GM19025 (cell line): ENCODE results near the gene PCDHA1.
"Not testable (repeated sequence)": the region's sequence is repeated elsewhere in the genome, so short reads cannot be mapped to it uniquely, and the experiment has no call there.

Experiments used
- ATAC-seq: cut with Tn5 transposase; IDR thresholded peaks from one replicate; pipeline ENCODE4 v1.9.1; 2021; ENCODE audit warnings: mild to moderate bottlenecking, low read depth, moderate library complexity; ENCODE audit not compliant: unreplicated experiment

Gene PCDHA1

DNA sequence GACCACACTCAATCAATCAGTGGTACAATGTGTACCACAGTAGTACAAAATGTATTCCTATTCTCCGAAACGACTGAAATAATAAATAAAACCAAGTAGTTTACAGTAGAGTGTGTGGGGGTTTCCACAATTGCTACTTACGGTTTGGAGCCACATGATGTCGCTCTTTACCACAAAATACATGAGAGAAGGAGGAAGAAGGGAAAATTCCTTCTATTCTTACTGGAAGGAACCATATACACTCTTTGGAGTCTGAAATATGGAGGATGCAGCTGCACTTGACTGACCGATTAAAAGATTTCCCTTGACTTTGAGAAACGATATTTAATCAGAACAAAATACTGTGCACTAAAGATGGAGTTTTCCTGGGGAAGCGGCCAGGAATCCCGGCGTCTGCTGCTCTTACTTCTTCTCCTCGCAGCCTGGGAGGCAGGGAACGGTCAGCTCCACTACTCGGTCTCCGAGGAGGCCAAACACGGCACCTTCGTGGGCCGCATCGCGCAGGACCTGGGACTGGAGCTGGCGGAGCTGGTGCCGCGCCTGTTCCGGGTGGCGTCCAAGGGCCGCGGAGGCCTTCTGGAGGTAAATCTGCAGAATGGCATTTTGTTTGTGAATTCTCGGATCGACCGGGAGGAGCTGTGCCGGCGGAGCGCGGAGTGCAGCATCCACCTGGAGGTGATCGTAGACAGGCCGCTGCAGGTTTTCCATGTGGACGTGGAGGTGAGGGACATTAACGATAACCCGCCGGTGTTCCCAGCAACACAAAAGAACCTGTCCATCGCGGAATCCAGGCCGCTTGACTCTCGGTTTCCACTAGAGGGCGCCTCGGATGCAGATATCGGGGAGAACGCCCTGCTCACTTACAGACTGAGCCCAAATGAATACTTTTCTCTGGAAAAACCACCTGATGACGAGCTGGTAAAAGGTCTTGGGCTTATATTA is 21.2 kb downstream of the PCDHA1 start, which contains the start of gene PCDHA4:
TSS of gene PCDHA4 (plus strand) at position 235 of the 942 bp plus-strand sequence.
- ATAC-seq = no peak

- ATAC-seq = not testable (repeated sequence)
Measured at GRCh38 chr5:140808241-140808888, 22.4 kb downstream of the PCDHA1 start.

DNA sequence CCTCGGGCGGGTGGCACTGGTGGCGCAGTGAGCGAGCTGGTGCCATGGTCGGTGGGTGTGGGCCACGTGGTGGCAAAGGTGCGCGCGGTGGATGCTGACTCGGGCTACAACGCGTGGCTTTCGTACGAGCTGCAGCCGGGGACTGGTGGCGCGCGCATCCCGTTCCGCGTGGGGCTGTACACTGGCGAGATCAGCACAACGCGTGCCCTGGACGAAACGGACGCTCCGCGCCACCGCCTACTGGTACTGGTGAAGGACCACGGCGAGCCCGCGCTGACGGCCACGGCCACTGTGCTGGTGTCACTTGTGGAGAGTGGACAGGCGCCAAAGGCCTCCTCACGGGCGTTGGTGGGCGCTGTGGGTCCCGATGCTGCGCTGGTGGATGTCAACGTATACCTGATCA is 22.9 kb downstream of the PCDHA1 start:
- ATAC-seq = no peak

GRCh38 chr5:140821375-140822280 is 35.7 kb downstream of the PCDHA1 start, which contains the start of gene PCDHA5:
TSS of gene PCDHA5 (plus strand) at chr5:140821613.
- ATAC-seq = no peak

DNA sequence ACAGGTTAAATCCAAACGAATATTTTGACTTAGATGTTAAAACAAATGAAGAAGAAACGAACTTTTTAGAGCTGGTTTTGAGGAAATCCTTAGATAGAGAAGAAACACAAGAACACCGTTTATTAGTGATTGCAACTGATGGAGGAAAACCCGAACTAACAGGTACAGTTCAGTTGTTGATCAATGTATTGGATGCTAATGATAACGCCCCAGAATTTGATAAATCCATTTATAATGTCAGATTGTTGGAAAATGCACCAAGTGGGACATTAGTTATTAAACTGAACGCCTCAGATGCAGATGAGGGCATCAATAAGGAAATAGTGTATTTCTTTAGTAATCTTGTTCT is 36.3 kb downstream of the PCDHA1 start:
- ATAC-seq = no peak

- ATAC-seq = not testable (repeated sequence)
Measured at GRCh38 chr5:140822969-140823368, 37.0 kb downstream of the PCDHA1 start.

DNA sequence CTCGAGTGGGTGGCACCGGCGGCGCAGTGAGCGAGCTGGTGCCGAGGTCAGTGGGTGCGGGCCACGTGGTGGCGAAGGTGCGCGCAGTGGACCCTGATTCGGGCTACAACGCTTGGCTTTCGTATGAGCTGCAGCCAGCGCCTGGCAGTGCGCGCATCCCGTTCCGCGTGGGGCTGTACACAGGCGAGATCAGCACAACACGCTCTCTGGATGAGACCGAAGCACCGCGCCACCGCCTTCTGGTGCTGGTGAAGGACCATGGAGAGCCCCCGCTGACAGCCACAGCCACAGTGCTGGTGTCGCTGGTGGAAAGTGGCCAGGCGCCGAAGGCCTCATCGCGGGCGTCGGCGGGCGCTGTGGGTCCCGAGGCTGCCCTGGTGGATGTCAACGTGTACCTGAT is 37.5 kb downstream of the PCDHA1 start:
- ATAC-seq = no peak

DNA sequence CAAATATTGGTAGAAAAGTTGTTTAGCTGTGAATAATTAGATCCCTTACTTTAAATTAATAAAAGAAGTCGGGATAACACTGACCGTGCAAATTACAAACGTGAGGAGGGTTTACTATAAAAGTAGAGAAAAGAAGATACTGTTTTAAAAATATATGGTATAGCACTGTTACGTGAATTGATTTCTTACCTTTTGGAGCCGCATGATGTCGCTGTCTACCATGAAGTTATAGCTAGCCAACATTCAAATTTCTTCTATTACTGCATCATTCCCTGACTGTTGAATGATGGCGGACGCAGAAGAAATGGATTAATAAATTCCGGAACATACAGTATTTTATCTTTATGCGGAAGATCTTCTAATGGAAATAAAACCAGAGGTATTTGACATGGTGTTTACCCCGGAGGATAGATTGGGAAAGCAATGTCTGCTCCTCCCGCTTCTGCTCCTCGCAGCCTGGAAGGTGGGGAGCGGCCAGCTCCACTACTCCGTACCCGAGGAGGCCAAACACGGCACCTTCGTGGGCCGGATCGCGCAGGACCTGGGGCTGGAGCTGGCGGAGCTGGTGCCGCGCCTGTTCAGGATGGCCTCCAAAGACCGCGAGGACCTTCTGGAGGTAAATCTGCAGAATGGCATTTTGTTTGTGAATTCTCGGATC is 41.9 kb downstream of the PCDHA1 start, which contains the start of gene PCDHA6:
TSS of gene PCDHA6 (plus strand) at position 257 of the 658 bp plus-strand sequence. CDS start at position 389, 132 bp downstream.
- ATAC-seq = no peak

DNA sequence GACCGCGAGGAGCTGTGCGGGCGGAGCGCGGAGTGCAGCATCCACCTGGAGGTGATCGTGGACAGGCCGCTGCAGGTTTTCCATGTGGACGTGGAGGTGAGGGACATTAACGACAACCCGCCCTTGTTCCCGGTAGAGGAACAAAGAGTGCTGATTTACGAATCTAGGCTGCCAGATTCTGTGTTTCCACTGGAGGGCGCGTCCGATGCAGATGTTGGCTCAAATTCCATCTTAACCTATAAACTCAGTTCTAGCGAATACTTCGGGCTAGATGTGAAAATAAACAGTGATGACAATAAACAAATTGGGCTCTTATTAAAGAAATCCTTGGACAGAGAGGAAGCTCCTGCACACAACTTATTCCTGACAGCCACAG is 42.4 kb downstream of the PCDHA1 start:
- ATAC-seq = no peak

DNA sequence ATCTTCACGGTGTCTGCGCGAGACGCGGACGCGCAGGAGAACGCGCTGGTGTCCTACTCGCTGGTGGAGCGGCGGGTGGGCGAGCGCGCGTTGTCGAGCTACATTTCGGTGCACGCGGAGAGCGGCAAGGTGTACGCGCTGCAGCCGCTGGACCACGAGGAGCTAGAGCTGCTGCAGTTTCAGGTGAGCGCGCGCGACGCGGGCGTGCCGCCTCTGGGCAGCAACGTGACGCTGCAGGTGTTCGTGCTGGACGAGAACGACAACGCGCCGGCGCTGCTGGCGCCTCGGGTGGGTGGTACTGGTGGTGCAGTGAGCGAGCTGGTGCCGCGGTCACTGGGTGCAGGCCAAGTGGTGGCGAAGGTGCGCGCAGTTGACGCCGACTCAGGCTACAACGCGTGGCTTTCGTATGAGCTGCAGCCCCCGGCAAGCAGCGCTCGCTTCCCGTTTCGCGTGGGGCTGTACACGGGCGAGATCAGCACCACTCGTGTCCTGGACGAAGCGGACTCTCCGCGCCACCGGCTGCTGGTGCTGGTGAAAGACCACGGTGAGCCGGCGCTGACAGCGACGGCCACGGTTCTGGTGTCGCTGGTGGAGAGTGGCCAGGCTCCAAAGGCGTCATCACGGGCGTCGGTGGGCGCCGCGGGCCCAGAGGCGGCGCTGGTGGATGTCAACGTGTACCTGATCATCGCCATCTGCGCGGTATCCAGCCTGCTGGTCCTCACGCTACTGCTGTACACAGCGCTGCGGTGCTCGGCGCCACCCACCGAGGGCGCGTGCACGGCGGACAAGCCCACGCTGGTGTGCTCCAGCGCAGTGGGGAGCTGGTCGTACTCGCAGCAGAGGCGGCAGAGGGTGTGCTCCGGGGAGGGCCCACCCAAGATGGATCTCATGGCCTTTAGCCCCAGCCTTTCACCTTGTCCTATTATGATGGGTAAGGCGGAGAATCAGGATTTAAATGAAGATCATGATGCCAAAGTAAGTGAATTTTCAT is 43.9 kb downstream of the PCDHA1 start:
- not testable (repeated sequence) for ATAC-seq

DNA sequence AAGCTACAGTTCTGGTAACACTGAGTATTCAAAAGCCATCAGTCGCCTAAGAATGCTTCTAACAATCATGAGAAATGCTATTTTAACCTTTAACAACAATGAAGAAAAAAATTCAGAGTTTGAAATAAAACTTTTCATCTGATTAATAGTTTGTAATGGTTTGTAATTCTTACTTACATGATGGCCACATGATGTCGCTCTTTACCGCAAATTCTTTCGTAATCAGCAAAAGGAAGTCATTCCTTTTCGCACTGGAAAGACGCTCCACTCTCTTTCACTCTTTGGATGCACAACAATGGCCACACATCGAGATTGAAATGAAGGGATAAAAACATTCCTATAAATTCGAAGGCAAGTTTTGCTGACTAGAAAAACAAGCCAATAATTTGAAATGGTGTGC is 48.1 kb downstream of the PCDHA1 start, which contains the start of gene PCDHA7:
TSS of gene PCDHA7 (plus strand) at position 277 of the 400 bp plus-strand sequence. CDS start at position 392, 115 bp downstream.
- no peak for ATAC-seq

DNA sequence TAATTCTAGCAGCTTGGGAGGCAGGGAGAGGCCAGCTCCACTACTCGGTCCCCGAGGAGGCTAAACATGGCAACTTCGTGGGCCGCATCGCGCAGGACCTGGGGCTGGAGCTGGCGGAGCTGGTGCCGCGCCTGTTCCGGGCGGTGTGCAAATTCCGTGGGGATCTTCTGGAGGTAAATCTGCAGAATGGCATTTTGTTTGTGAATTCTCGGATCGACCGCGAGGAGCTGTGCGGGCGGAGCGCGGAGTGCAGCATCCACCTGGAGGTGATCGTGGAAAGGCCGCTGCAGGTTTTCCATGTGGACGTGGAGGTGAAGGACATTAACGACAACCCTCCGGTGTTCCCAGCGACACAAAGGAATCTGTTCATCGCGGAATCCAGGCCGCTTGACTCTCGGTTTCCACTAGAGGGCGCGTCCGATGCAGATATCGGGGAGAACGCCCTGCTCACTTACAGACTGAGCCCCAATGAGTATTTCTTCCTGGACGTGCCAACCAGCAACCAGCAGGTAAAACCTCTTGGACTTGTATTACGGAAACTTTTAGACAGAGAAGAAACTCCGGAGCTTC is 48.6 kb downstream of the PCDHA1 start:
- not testable (repeated sequence) for ATAC-seq

DNA sequence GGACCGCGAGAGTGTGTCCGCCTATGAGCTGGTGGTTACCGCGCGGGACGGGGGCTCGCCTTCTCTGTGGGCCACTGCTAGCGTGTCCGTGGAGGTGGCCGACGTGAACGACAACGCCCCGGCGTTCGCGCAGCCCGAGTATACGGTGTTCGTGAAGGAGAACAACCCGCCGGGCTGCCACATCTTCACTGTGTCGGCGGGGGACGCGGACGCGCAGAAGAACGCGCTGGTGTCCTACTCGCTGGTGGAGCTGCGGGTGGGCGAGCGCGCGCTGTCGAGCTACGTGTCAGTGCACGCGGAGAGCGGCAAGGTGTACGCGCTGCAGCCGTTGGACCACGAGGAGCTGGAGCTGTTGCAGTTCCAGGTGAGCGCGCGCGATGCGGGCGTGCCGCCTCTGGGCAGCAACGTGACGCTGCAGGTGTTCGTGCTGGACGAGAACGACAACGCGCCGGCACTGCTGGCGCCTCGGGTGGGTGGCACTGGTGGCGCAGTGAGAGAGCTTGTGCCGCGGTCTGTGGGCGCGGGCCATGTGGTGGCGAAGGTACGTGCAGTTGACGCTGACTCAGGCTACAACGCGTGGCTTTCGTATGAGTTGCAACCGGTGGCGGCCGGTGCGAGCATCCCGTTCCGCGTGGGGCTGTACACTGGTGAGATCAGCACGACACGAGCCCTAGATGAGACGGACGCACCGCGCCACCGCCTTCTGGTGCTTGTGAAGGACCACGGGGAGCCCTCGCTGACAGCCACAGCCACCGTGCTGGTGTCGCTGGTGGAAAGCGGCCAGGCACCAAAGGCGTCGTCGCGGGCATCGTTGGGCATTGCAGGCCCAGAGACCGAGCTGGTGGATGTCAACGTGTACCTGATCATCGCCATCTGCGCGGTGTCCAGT is 49.9 kb downstream of the PCDHA1 start:
- ATAC-seq = no peak

GRCh38 chr5:140840978-140841962 is 55.3 kb downstream of the PCDHA1 start, which contains the start of gene PCDHA8:
TSS of gene PCDHA8 (plus strand) at chr5:140841187. CDS start at chr5:140841322, 135 bp downstream.
- ATAC-seq = no peak

- ATAC-seq = no peak
Measured at GRCh38 chr5:140842798-140843733, 57.1 kb downstream of the PCDHA1 start.
